Peyer's patch (tissue), 4 donors: Measurements from ENCODE around the gene PTH.

Experiments used
- POLR2A ChIP-seq, 2 donors: fragments of 450-650 bp; IDR thresholded peaks; one replicate each; pipeline ENCODE4 v1.5.1; 2017; ENCODE audit warnings: antibody characterized with exemption in 2 of 2, mild to moderate bottlenecking in 2 of 2, moderate library complexity in 2 of 2
- TF ChIP-seq, protein P1 (sequence below), 6 experiments: fragments of 450-650 bp in 4 of 6; fragments of 200-600 bp in 2 of 6; sonication (generic) in 1 of 6; IDR thresholded peaks; one replicate each; pipeline ENCODE4 v1.5.1; 2017 to 2019; ENCODE audit warnings: antibody characterized with exemption in 6 of 6, mild to moderate bottlenecking in 3 of 6, moderate library complexity in 1 of 6

DNA sequence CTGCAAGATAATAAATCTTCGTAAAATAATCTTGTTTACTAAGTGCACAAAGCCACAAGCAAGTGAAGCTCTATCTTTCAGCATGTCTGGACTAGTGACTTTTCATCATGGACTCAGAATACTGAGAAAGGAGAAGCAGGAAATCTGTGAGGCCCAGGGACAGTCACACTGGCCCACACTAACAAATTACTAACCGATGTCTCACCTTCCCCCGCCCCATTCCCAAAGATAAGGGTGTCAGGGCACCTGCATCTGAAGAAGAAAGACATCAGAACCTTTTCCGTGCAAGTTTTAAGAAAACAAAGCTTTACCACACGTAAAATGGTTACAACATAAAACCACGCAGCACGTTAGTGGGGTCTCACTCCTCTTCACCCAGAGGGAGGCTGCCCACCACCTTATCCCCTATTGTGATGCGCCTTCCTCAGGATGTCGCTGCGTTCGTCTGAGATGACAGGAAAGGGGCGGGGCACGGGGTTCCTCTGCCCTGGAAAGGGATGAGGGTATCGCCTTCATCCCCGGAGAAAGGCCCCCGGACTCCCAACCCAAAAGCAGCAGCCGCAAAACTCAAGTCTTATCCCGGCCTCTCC is 33.4 kb downstream of the PTH start:
- TF ChIP-seq POLR2A (IDR thresholded peaks at IDR 0.05), result no peak
- TF ChIP-seq, protein P1, sequence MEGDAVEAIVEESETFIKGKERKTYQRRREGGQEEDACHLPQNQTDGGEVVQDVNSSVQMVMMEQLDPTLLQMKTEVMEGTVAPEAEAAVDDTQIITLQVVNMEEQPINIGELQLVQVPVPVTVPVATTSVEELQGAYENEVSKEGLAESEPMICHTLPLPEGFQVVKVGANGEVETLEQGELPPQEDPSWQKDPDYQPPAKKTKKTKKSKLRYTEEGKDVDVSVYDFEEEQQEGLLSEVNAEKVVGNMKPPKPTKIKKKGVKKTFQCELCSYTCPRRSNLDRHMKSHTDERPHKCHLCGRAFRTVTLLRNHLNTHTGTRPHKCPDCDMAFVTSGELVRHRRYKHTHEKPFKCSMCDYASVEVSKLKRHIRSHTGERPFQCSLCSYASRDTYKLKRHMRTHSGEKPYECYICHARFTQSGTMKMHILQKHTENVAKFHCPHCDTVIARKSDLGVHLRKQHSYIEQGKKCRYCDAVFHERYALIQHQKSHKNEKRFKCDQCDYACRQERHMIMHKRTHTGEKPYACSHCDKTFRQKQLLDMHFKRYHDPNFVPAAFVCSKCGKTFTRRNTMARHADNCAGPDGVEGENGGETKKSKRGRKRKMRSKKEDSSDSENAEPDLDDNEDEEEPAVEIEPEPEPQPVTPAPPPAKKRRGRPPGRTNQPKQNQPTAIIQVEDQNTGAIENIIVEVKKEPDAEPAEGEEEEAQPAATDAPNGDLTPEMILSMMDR (IDR thresholded peaks at IDR 0.05), result no peak
